HepG2 (cell line): ENCODE results near the gene ABCC8. TPM values are rescaled to one million over a fixed set of nuclear protein-coding genes. Genes with fewer than 3 reads are reported as not detected.

Source experiments
- ATAC-seq: fragments of 200-7000 bp; cut with Tn5 transposase; 3 replicates; pipeline ENCODE4 v1.9.1; 2020; ENCODE audit warnings: mild to moderate bottlenecking, moderate library complexity
- BruUV-seq: library from RNA; stranded (reverse); fragments of 400-500 nt; replicated peaks from 2 replicates; lab custom pipeline; 2021; lab: Mats Ljungman, UMichigan
- CTCF ChIA-PET: fragments of 300-600 bp; formaldehyde crosslinking; extraction: SDS; loops from one replicate; lab custom pipeline; 2021; ENCODE audit warnings: low total read pairs, inconsistent platforms, low intra/inter-chr PET ratio; lab: Yijun Ruan, JAX
- POLR2A ChIA-PET: fragments of 350-600 bp; sonication (Branson Sonifier 250); formaldehyde crosslinking; loops from one replicate; lab custom pipeline; 2020; ENCODE audit warnings: antibody characterized with exemption, inconsistent platforms; lab: Yijun Ruan, JAX
- DNase-seq: peaks from one replicate; pipeline ENCODE4 v3.0.0-alpha.2; 2015; ENCODE audit warnings: low spot score
- FAIRE-seq: peaks from 3 replicates; lab custom pipeline; 2011; peaks lifted over from hg19 to GRCh38; lab: Jason Lieb, UNC
- H2AFZ ChIP-seq: one replicate; pipeline ENCODE4 v1.6.1; 2011; ENCODE audit warnings: low read length, inconsistent platforms
- H3K27ac ChIP-seq: fragments of 300-600 bp; 3 replicates; pipeline ENCODE4 v1.8.0; 2011; ENCODE audit warnings: mixed run types, mild to moderate bottlenecking, mixed read lengths, low read length, inconsistent platforms; ENCODE audit not compliant: insufficient read depth; ENCODE audit errors: extremely low read length
- H3K27me3 ChIP-seq, 2 experiments: fragments of 200-600 bp in 1 of 2; 2 replicates in 1 of 2; 3 replicates in 1 of 2; pipeline versions ENCODE4 v1.6.0 to v1.8.0; 2011; ENCODE audit warnings: low read length in 2 of 2, mild to moderate bottlenecking in 2 of 2, moderate library complexity in 2 of 2, inconsistent platforms in 1 of 2; ENCODE audit not compliant: insufficient read depth in 2 of 2, control insufficient read depth in 1 of 2
- H3K36me3 ChIP-seq, 2 experiments: fragments of 200-600 bp in 1 of 2; replicated peaks in 1 of 2; 2 replicates in 1 of 2; 3 replicates in 1 of 2; pipeline versions ENCODE4 v1.5.1 to v1.8.0; 2011; ENCODE audit warnings: low read length in 2 of 2, inconsistent platforms in 1 of 2; ENCODE audit not compliant: insufficient read depth in 2 of 2, control insufficient read depth in 1 of 2
- H3K4me1 ChIP-seq: 2 replicates; pipeline ENCODE4 v1.5.1; 2012; ENCODE audit warnings: low read length, inconsistent platforms; ENCODE audit not compliant: insufficient read depth
- H3K4me2 ChIP-seq: 2 replicates; pipeline ENCODE4 v1.6.0; 2011; ENCODE audit warnings: low read depth, low read length, inconsistent platforms
- H3K4me3 ChIP-seq, 3 experiments: fragments of 200-600 bp in 1 of 3; sonication (generic), shearing (Covaris generic) in 1 of 3; replicated peaks in 1 of 3; 2 replicates each; pipeline ENCODE4 v1.5.1; 2011 to 2016; ENCODE audit warnings: low read length in 3 of 3, inconsistent platforms in 2 of 3, low read depth in 2 of 3, mild to moderate bottlenecking in 2 of 3, control low read depth in 1 of 3, mixed read lengths in 1 of 3; ENCODE audit not compliant: insufficient read depth in 1 of 3
- H3K79me2 ChIP-seq: one replicate; pipeline ENCODE4 v1.6.1; 2011; ENCODE audit warnings: low read length, inconsistent platforms; ENCODE audit not compliant: insufficient read depth
- H3K9ac ChIP-seq: 2 replicates; pipeline ENCODE4 v1.6.0; 2011; ENCODE audit warnings: mild to moderate bottlenecking, low read depth, low read length, inconsistent platforms; ENCODE audit not compliant: insufficient read depth
- H3K9me3 ChIP-seq: 2 replicates; pipeline ENCODE4 v1.5.1; 2012; ENCODE audit warnings: mild to moderate bottlenecking, low read length
- H4K20me1 ChIP-seq: 2 replicates; pipeline ENCODE4 v1.6.0; 2011; ENCODE audit warnings: inconsistent platforms, mild to moderate bottlenecking, low read length, moderate library complexity; ENCODE audit not compliant: insufficient read depth
- FOXO1 ChIP-seq: sonication (generic); formaldehyde crosslinking; IDR thresholded peaks from 2 replicates; pipeline ENCODE4 v1.4.0; 2020; ENCODE audit warnings: missing genetic modification reagents
- NFE2L2 ChIP-seq: fragments of 150-350 bp; IDR thresholded peaks from 2 replicates; pipeline ENCODE4 v1.6.1; 2014; ENCODE audit warnings: low read length
- RBFOX2 ChIP-seq: fragments of 200-400 bp; formaldehyde crosslinking; IDR thresholded peaks from 2 replicates; pipeline ENCODE4 v1.6.1; 2017; ENCODE audit warnings: low read depth, mild to moderate bottlenecking, low read length
- SKIL ChIP-seq: sonication (generic); formaldehyde crosslinking; IDR thresholded peaks from 2 replicates; pipeline ENCODE4 v1.8.0; 2022; ENCODE audit warnings: missing genetic modification reagents, mild to moderate bottlenecking, moderate library complexity, borderline replicate concordance
- ZBED4 ChIP-seq: sonication (generic); formaldehyde crosslinking; IDR thresholded peaks from 2 replicates; pipeline ENCODE4 v1.4.0; 2020; ENCODE audit warnings: missing genetic modification reagents, borderline replicate concordance
- ZMAT5 ChIP-seq: sonication (generic); formaldehyde crosslinking; IDR thresholded peaks from 2 replicates; pipeline ENCODE4 v1.5.0; 2020; ENCODE audit warnings: mild to moderate bottlenecking, low read depth, missing genetic modification reagents, borderline replicate concordance
- ZNF230 ChIP-seq: sonication (generic); formaldehyde crosslinking; IDR thresholded peaks from 2 replicates; pipeline ENCODE4 v1.4.0; 2020; ENCODE audit warnings: mild to moderate bottlenecking, missing genetic modification reagents
- ZNF292 ChIP-seq: sonication (generic); formaldehyde crosslinking; IDR thresholded peaks from 2 replicates; pipeline ENCODE4 v1.8.1; 2022; ENCODE audit warnings: mild to moderate bottlenecking, low read depth, missing genetic modification reagents, borderline replicate concordance
- ZNF562 ChIP-seq: sonication (generic); formaldehyde crosslinking; IDR thresholded peaks from 2 replicates; pipeline ENCODE4 v1.8.0; 2022; ENCODE audit warnings: missing genetic modification reagents, borderline replicate concordance
- ZNF660 ChIP-seq: sonication (generic); formaldehyde crosslinking; IDR thresholded peaks from 2 replicates; pipeline ENCODE4 v1.5.1; 2020; ENCODE audit warnings: mild to moderate bottlenecking, low read depth, missing genetic modification reagents, borderline replicate concordance
- ZNF713 ChIP-seq: sonication (generic); formaldehyde crosslinking; IDR thresholded peaks from 2 replicates; pipeline ENCODE4 v1.4.0; 2020; ENCODE audit warnings: mild to moderate bottlenecking, missing genetic modification reagents
- ZSCAN29 ChIP-seq: sonication (generic); formaldehyde crosslinking; conservative IDR thresholded peaks from 2 replicates; pipeline ENCODE4 v1.4.0; 2020; ENCODE audit warnings: mild to moderate bottlenecking, missing genetic modification reagents
- whole genome bisulfite sequencing: methylation state at CpG from one replicate; pipeline ENCODE4 v1.1.6; 2017; ENCODE audit warnings: low lambda C conversion rate; 5-methylcytosine and 5-hydroxymethylcytosine counted together
- in situ Hi-C: cut with HindIII; loops from 2 replicates; pipeline ENCODE4 v1.10.0; 2017; ENCODE audit warnings: low pct_unique_long_range_greater_than_20kb; ENCODE audit not compliant: extremely low pct_ligation_motif_present
- intact Hi-C: fragments of 100-400 bp; cut with micrococcal nuclease; formaldehyde crosslinking; loops from one replicate; pipeline ENCODE4 v1.10.0; 2022; ENCODE audit not compliant: unreplicated experiment
- polyA plus RNA-seq, 8 experiments: library from polyadenylated mRNA; depleted of rRNA in 3 of 8; stranded (reverse) in 7 of 8; unstranded in 1 of 8; fragments of >200 nt; fragmentation: Illumina TruSeq in 4 of 8; extraction: Trizol in 4 of 8; gene quantifications; 2 replicates each; pipeline versions ENCODE4 v1.2.1 to v1.2.3, GENCODE V29; 2011 to 2016; ENCODE audit warnings: low read depth in 4 of 8, missing spikeins in 1 of 8, mixed read lengths in 1 of 8; ENCODE audit not compliant: insufficient read depth in 1 of 8
- total RNA-seq, 5 experiments: library from RNA; depleted of rRNA; stranded (reverse); fragments of >200 nt; fragmentation: Illumina TruSeq; extraction: Trizol; gene quantifications; 2 replicates each; pipeline ENCODE4 v1.2.3, GENCODE V29; 2016; ENCODE audit warnings: low read depth in 1 of 5
- TF ChIP-seq, protein P1 (sequence below): sonication (generic); formaldehyde crosslinking; IDR thresholded peaks from 2 replicates; pipeline ENCODE4 v1.4.0; 2020; ENCODE audit warnings: missing genetic modification reagents, mild to moderate bottlenecking, borderline replicate concordance
- TF ChIP-seq, protein P2 (sequence below): sonication (generic); formaldehyde crosslinking; IDR thresholded peaks from 2 replicates; pipeline ENCODE4 v1.5.0; 2020; ENCODE audit warnings: mild to moderate bottlenecking, missing genetic modification reagents

ABCC8 gene
- total and polyA plus RNA-seq, 2 of the 13 experiments (the other 11 are each of a cell fraction or from before 2014, with no cell fraction given), result not detected

GRCh38 chr11:17463546-17464174, 13.0 kb downstream of the ABCC8 start:
- BruUV-seq, result no TSS peak
- no peak overlapping the region for H3K9ac ChIP-seq
- no peaks in the 10 kb centered on the region for H4K20me1 ChIP-seq
- no peaks in the 10 kb centered on the region; a peak in 1 of 5 replicates for H3K27me3 ChIP-seq
- no peaks in the 10 kb centered on the region for H3K9me3 ChIP-seq
- no peak for DNase-seq
- no peak overlapping the region for H3K4me2 ChIP-seq
- FAIRE-seq, result no peak
- H3K36me3 ChIP-seq, result no peaks in the 10 kb centered on the region
- POLR2A ChIA-PET, result no interaction called here
- no peak overlapping the region for H2AFZ ChIP-seq
- H3K4me1 ChIP-seq, result no peaks in the 10 kb centered on the region
- H3K4me3 ChIP-seq, result no peak overlapping the region
- in situ Hi-C loops, result no loop called here
- WGBS, result 48% methylated on average over 11 of the region's 11 CpGs
- intact Hi-C loops, result no loop called here
- CTCF ChIA-PET, result no interaction called here
- no peaks in the 10 kb centered on the region for H3K79me2 ChIP-seq
- H3K27ac ChIP-seq, result no peak overlapping the region
- ATAC-seq, result no peak
- no peak for TF ChIP-seq ZNF660
- no peak for TF ChIP-seq ZSCAN29 (CRISPR knock-in tag)
- TF ChIP-seq, protein P1, sequence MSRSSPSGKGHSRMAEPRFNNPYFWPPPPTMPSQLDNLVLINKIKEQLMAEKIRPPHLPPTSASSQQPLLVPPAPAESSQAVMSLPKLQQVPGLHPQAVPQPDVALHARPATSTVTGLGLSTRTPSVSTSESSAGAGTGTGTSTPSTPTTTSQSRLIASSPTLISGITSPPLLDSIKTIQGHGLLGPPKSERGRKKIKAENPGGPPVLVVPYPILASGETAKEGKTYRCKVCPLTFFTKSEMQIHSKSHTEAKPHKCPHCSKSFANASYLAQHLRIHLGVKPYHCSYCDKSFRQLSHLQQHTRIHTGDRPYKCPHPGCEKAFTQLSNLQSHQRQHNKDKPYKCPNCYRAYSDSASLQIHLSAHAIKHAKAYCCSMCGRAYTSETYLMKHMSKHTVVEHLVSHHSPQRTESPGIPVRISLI (CRISPR knock-in tag), result no peak
- no peak for TF ChIP-seq NFE2L2
- TF ChIP-seq ZBED4 (CRISPR knock-in tag), result no peak
- no peak for TF ChIP-seq ZMAT5
- TF ChIP-seq ZNF292, result no peak
- no peak for TF ChIP-seq RBFOX2
- TF ChIP-seq FOXO1 (CRISPR knock-in tag), result no peak
- TF ChIP-seq, protein P2, sequence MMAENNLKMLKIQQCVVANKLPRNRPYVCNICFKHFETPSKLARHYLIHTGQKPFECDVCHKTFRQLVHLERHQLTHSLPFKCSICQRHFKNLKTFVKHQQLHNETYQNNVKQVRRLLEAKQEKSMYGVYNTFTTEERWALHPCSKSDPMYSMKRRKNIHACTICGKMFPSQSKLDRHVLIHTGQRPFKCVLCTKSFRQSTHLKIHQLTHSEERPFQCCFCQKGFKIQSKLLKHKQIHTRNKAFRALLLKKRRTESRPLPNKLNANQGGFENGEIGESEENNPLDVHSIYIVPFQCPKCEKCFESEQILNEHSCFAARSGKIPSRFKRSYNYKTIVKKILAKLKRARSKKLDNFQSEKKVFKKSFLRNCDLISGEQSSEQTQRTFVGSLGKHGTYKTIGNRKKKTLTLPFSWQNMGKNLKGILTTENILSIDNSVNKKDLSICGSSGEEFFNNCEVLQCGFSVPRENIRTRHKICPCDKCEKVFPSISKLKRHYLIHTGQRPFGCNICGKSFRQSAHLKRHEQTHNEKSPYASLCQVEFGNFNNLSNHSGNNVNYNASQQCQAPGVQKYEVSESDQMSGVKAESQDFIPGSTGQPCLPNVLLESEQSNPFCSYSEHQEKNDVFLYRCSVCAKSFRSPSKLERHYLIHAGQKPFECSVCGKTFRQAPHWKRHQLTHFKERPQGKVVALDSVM (CRISPR knock-in tag), result no peak
- no peak for TF ChIP-seq ZNF230 (CRISPR knock-in tag)
- TF ChIP-seq SKIL (CRISPR knock-in tag), result no peak
- TF ChIP-seq ZNF713, result no peak
- TF ChIP-seq ZNF562, result no peak
